GM12878 (cell line): ENCODE data around the gene SARDH. TPM values are rescaled to one million over a fixed set of nuclear protein-coding genes. Genes with fewer than 3 reads are reported as not detected.

Experiments used
- ATAC-seq: fragments of 200-7000 bp; cut with Tn5 transposase; 3 replicates; pipeline ENCODE4 v1.9.1; 2020; ENCODE audit warnings: mild to moderate bottlenecking, moderate library complexity
- BruUV-seq: library from RNA; stranded (reverse); fragments of 400-500 nt; replicated peaks from 2 replicates; lab custom pipeline; 2021; lab: Mats Ljungman, UMichigan
- CTCF ChIA-PET: fragments of 300-600 bp; sonication (Branson Sonifier 250); formaldehyde crosslinking; extraction: SDS; loops from one replicate; lab custom pipeline; 2021; ENCODE audit warnings: inconsistent platforms; lab: Yijun Ruan, JAX
- POLR2A ChIA-PET: fragments of 350-600 bp; formaldehyde crosslinking; extraction: SDS; loops from one replicate; lab custom pipeline; 2021; ENCODE audit warnings: inconsistent platforms; lab: Charles Lee
- RAD21 ChIA-PET: fragments of 300-600 bp; sonication (Branson Sonifier 250); formaldehyde crosslinking; loops from one replicate; lab custom pipeline; 2023; ENCODE audit warnings: antibody characterized with exemption; ENCODE audit not compliant: unreplicated experiment; lab: Charles Lee
- SMC1A ChIA-PET: fragments of 300-600 bp; sonication (Branson Sonifier 250); formaldehyde crosslinking; loops from one replicate; lab custom pipeline; 2023; ENCODE audit not compliant: unreplicated experiment, uncharacterized antibody; lab: Charles Lee
- DNase-seq: peaks from one replicate; pipeline ENCODE4 v3.0.0-alpha.2; 2011; ENCODE audit warnings: low read depth, low spot score
- FAIRE-seq: peaks from 3 replicates; lab custom pipeline; 2011; peaks lifted over from hg19 to GRCh38; lab: Jason Lieb, UNC
- H2AFZ ChIP-seq: 2 replicates; pipeline ENCODE4 v1.6.0; 2011; ENCODE audit warnings: low read depth, low read length, control low read depth; ENCODE audit not compliant: control insufficient read depth
- H3K27ac ChIP-seq: 2 replicates; pipeline ENCODE4 v1.5.1; 2011; ENCODE audit warnings: control low read depth; ENCODE audit not compliant: control insufficient read depth, insufficient read depth
- H3K27me3 ChIP-seq, 2 experiments: replicated peaks in 1 of 2; 2 replicates each; pipeline versions ENCODE4 v1.6.0 to v1.6.1; 2011; ENCODE audit warnings: low read length in 1 of 2; ENCODE audit not compliant: control insufficient read depth in 2 of 2, insufficient read depth in 2 of 2
- H3K36me3 ChIP-seq, 2 experiments: 2 replicates each; pipeline ENCODE4 v1.5.1; 2011; ENCODE audit warnings: low read length in 1 of 2; ENCODE audit not compliant: control insufficient read depth in 2 of 2, insufficient read depth in 2 of 2
- H3K4me1 ChIP-seq: 2 replicates; pipeline ENCODE4 v1.6.1; 2011; ENCODE audit warnings: mild to moderate bottlenecking, low read length, moderate library complexity, mixed read lengths; ENCODE audit not compliant: control insufficient read depth, insufficient read depth
- H3K4me2 ChIP-seq: 2 replicates; pipeline ENCODE4 v1.6.0; 2011; ENCODE audit warnings: control low read depth; ENCODE audit not compliant: control insufficient read depth, insufficient read depth
- H3K4me3 ChIP-seq: fragments of 200-600 bp; sonication (generic); 2 replicates; pipeline ENCODE4 v1.5.1; 2016
- H3K79me2 ChIP-seq: 2 replicates; pipeline ENCODE4 v1.6.0; 2011; ENCODE audit warnings: low read length; ENCODE audit not compliant: control insufficient read depth, insufficient read depth
- H3K9ac ChIP-seq: 2 replicates; pipeline ENCODE4 v1.8.0; 2011; ENCODE audit warnings: low read length, control low read depth, mixed read lengths; ENCODE audit not compliant: control insufficient read depth, insufficient read depth
- H3K9me3 ChIP-seq: replicated peaks from 3 replicates; pipeline ENCODE4 v1.5.1; 2011; ENCODE audit warnings: mild to moderate bottlenecking, low read length; ENCODE audit not compliant: control insufficient read depth, insufficient read depth
- H4K20me1 ChIP-seq: 2 replicates; pipeline ENCODE4 v1.6.0; 2011; ENCODE audit not compliant: control insufficient read depth, insufficient read depth
- BACH1 ChIP-seq: fragments of 450-650 bp; IDR thresholded peaks from 2 replicates; pipeline ENCODE4 v1.6.1; 2017; ENCODE audit warnings: mild to moderate bottlenecking, borderline replicate concordance
- FOS ChIP-seq: IDR thresholded peaks from 3 replicates; pipeline ENCODE4 v1.6.1; 2011; ENCODE audit warnings: borderline replicate concordance; ENCODE audit not compliant: insufficient read length; ENCODE audit errors: extremely low read depth
- FOXK2 ChIP-seq: fragments of 450-650 bp; IDR thresholded peaks from 2 replicates; pipeline ENCODE4 v1.6.1; 2017; ENCODE audit warnings: mild to moderate bottlenecking, moderate library complexity
- KAT2A ChIP-seq: conservative IDR thresholded peaks from 2 replicates; pipeline ENCODE4 v1.6.1; 2011; ENCODE audit warnings: low read depth, low read length; ENCODE audit not compliant: control insufficient read depth
- PBX3 ChIP-seq: IDR thresholded peaks from 2 replicates; pipeline ENCODE4 v1.6.1; 2011; ENCODE audit warnings: mild to moderate bottlenecking, low read depth, low read length, moderate library complexity; ENCODE audit not compliant: insufficient replicate concordance
- PML ChIP-seq: IDR thresholded peaks from 2 replicates; pipeline ENCODE4 v1.6.1; 2012; ENCODE audit warnings: low read length, inconsistent platforms
- RB1 ChIP-seq: fragments of 450-650 bp; formaldehyde crosslinking; IDR thresholded peaks from 2 replicates; pipeline ENCODE4 v1.6.1; 2017; ENCODE audit warnings: mild to moderate bottlenecking, borderline replicate concordance
- SIX5 ChIP-seq: IDR thresholded peaks from 2 replicates; pipeline ENCODE4 v1.6.1; 2011; ENCODE audit warnings: mild to moderate bottlenecking, low read depth, low read length, moderate library complexity; ENCODE audit not compliant: severe bottlenecking
- SMAD5 ChIP-seq: IDR thresholded peaks from 2 replicates; pipeline ENCODE4 v1.6.1; 2016; ENCODE audit warnings: antibody characterized with exemption, low read depth
- SREBF2 ChIP-seq: IDR thresholded peaks from 2 replicates; pipeline ENCODE4 v1.6.1; 2012; ENCODE audit warnings: mild to moderate bottlenecking, low read length
- TAF1 ChIP-seq: IDR thresholded peaks from 2 replicates; pipeline ENCODE4 v1.6.1; 2011; ENCODE audit warnings: mild to moderate bottlenecking, low read depth, low read length, borderline replicate concordance
- TARDBP ChIP-seq: IDR thresholded peaks from 2 replicates; pipeline ENCODE4 v1.6.1; 2016; ENCODE audit warnings: borderline replicate concordance
- WGBS: methylation state at CpG from one replicate; pipeline ENCODE4 v1.1.6; 2016; ENCODE audit warnings: low lambda C conversion rate; ENCODE audit not compliant: insufficient replicate concordance, insufficient coverage; ENCODE audit errors: missing lambda C conversion rate; 5-methylcytosine and 5-hydroxymethylcytosine counted together
- in situ Hi-C: fragments of 300-500 bp; cut with MboI; formaldehyde crosslinking; loops from 9 replicates; pipeline ENCODE4 v1.14.3; 2018; ENCODE audit warnings: mixed read lengths
- intact Hi-C: fragments of 100-400 bp; cut with micrococcal nuclease; formaldehyde crosslinking; loops from one replicate; pipeline ENCODE4 v1.14.2; 2022; ENCODE audit not compliant: unreplicated experiment
- polyA plus RNA-seq, 11 experiments: library from polyadenylated mRNA; depleted of rRNA in 4 of 11; unstranded in 6 of 11; stranded (reverse) in 5 of 11; fragments of >200 nt; fragmentation: Nextera tagmentation in 4 of 11; fragmentation: Illumina TruSeq in 1 of 11; extraction: Ambion mirVana in 4 of 11; extraction: Trizol in 1 of 11; gene quantifications; 1 replicate in 1 of 11; 2 replicates in 10 of 11; pipeline versions ENCODE4 v1.2.1 to v1.2.3, GENCODE V29; 2011 to 2016; ENCODE audit warnings: inconsistent platforms in 2 of 11, missing spikeins in 2 of 11, low read depth in 1 of 11
- total RNA-seq, 4 experiments: library from RNA; depleted of rRNA in 3 of 4; stranded (reverse); fragments of >200 nt in 3 of 4; fragmentation: Illumina TruSeq in 1 of 4; extraction: Trizol in 1 of 4; gene quantifications; 2 replicates each; pipeline versions ENCODE4 v1.2.1 to v1.2.3, GENCODE V29; 2013 to 2021
- TF ChIP-seq, protein P1 (sequence below): IDR thresholded peaks from 2 replicates; pipeline ENCODE4 v1.6.1; 2011; ENCODE audit warnings: borderline replicate concordance, low read depth, mild to moderate bottlenecking, moderate library complexity, mixed read lengths, low read length; ENCODE audit not compliant: insufficient read depth; ENCODE audit errors: extremely low read length
- TF ChIP-seq, protein P2 (sequence below), 3 experiments: IDR thresholded peaks in 2 of 3; conservative IDR thresholded peaks in 1 of 3; 2 replicates each; pipeline ENCODE4 v1.5.1; 2011; ENCODE audit warnings: low read depth in 3 of 3, low read length in 3 of 3, mild to moderate bottlenecking in 3 of 3, control low read depth in 2 of 3, moderate library complexity in 2 of 3, inconsistent platforms in 1 of 3, mixed read lengths in 1 of 3; ENCODE audit not compliant: control insufficient read depth in 2 of 3, insufficient read depth in 1 of 3; ENCODE audit errors: extremely low read depth in 1 of 3
- TF ChIP-seq, protein P3 (sequence below): IDR thresholded peaks from 2 replicates; pipeline ENCODE4 v1.6.1; 2012; ENCODE audit warnings: low read depth, low read length, improper control_type of control experiment

Gene SARDH
- total and polyA plus RNA-seq, 10 of the 15 experiments (the other 5 are each of a cell fraction or from before 2014, with no cell fraction given), result 0.03 to 0.15 (median 0.10) TPM; not detected in 6

DNA sequence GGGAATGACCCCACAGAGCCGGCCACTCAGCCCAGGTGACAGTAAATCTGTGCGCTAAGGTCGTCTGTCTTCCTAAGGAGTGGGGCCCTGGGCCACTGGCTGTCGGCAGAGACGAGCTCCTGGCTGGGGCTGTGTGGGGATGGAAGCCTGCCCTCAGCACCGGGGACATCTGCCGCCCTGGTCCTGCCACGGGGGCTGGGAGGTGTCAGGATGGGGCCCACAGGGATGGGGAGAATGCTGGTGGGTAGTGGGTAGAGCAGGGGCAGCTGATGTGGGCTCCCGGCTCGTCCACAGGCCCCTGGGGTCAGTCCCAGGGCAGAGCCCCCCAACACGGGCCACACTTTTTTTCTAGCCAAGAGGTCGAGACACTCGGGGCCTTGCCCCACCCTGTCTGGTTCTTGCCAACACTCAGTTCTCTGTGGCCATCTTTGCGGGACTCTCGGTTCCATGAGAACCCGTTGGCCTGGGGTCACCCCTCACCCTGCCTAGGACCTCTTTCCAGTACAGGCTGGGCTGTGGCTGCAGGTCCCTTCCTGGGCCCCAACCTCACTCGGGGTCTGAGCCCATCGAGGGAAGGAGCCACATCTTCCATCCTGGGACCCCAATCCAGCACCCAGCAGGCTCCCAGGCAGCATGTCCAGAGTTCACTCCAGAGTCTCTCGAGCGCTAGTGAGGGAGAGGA lies 57.0 kb downstream of the SARDH start:
- FAIRE-seq, result no peak
- Histone ChIP-seq H3K4me1 (no peaks in the 10 kb centered on the region), H3K9me3 (no peaks in the 10 kb centered on the region), H3K9ac (no peak overlapping the region), H3K79me2 (no peaks in the 10 kb centered on the region), H3K27me3 (peaks cover 0 to 4% of the 10 kb centered on the region in 2 experiments; a peak in 2 of 4 replicates), H3K36me3 (no peaks in the 10 kb centered on the region), H3K4me2 (no peak overlapping the region), H3K4me3 (no peak overlapping the region), H3K27ac (no peak overlapping the region), H4K20me1 (no peaks in the 10 kb centered on the region), H2AFZ (no peak overlapping the region)
- no peak for ATAC-seq
- CTCF ChIA-PET, result interaction anchor here (1.1 kb wide), 1 partner anchor 61 kb away, joined by 3 read pairs; no protein-coding TSS in a partner anchor
- no TSS peak for BruUV-seq
- WGBS, result 36% methylated on average over 20 of the region's 20 CpGs
- intact Hi-C loops (no loop called here), in situ Hi-C loops (no loop called here)
- no peak for DNase-seq
- SMC1A ChIA-PET, result no interaction called here
- RAD21 ChIA-PET, result no interaction called here
- POLR2A ChIA-PET, result no interaction called here
- TF ChIP-seq BACH1 (no peak), FOXK2 (no peak), TAF1 (no peak), TARDBP (no peak), FOS (no peak), KAT2A (no peak), SMAD5 (no peak), PBX3 (no peak), SREBF2 (no peak), PML (no peak), SIX5 (no peak), RB1 (no peak)
- TF ChIP-seq, protein P1, sequence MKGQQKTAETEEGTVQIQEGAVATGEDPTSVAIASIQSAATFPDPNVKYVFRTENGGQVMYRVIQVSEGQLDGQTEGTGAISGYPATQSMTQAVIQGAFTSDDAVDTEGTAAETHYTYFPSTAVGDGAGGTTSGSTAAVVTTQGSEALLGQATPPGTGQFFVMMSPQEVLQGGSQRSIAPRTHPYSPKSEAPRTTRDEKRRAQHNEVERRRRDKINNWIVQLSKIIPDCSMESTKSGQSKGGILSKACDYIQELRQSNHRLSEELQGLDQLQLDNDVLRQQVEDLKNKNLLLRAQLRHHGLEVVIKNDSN, result no peak
- TF ChIP-seq, protein P2, sequence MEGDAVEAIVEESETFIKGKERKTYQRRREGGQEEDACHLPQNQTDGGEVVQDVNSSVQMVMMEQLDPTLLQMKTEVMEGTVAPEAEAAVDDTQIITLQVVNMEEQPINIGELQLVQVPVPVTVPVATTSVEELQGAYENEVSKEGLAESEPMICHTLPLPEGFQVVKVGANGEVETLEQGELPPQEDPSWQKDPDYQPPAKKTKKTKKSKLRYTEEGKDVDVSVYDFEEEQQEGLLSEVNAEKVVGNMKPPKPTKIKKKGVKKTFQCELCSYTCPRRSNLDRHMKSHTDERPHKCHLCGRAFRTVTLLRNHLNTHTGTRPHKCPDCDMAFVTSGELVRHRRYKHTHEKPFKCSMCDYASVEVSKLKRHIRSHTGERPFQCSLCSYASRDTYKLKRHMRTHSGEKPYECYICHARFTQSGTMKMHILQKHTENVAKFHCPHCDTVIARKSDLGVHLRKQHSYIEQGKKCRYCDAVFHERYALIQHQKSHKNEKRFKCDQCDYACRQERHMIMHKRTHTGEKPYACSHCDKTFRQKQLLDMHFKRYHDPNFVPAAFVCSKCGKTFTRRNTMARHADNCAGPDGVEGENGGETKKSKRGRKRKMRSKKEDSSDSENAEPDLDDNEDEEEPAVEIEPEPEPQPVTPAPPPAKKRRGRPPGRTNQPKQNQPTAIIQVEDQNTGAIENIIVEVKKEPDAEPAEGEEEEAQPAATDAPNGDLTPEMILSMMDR (IDR thresholded peaks at IDR 0.05 in 2 of 3, conservative IDR thresholded peaks at IDR 0.05 in 1 of 3; ENCODE audit: control insufficient read depth in 2 of 3, extremely low read depth in 1 of 3, insufficient read depth in 1 of 3, low read depth in 3 of 3, low read length in 3 of 3), result no peak
- TF ChIP-seq, protein P3, sequence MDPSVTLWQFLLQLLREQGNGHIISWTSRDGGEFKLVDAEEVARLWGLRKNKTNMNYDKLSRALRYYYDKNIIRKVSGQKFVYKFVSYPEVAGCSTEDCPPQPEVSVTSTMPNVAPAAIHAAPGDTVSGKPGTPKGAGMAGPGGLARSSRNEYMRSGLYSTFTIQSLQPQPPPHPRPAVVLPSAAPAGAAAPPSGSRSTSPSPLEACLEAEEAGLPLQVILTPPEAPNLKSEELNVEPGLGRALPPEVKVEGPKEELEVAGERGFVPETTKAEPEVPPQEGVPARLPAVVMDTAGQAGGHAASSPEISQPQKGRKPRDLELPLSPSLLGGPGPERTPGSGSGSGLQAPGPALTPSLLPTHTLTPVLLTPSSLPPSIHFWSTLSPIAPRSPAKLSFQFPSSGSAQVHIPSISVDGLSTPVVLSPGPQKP, result no peak
